Esophagus muscularis mucosa (tissue), 2 donors: ENCODE data around the gene GORAB.

Experiments
- POLR2A ChIP-seq: fragments of 450-650 bp; IDR thresholded peaks from one replicate; pipeline ENCODE4 v1.6.1; 2017; ENCODE audit warnings: antibody characterized with exemption, moderate library complexity, mild to moderate bottlenecking, low read depth
- POLR2AphosphoS5 ChIP-seq, 2 donors: sonication (generic); formaldehyde crosslinking; IDR thresholded peaks; one replicate each; pipeline ENCODE4 v1.6.1; 2017; ENCODE audit warnings: antibody characterized with exemption in 2 of 2

GRCh38 chr1:170555370-170555769 lies 23.4 kb downstream of the GORAB start:
- TF ChIP-seq POLR2A (no peak), POLR2AphosphoS5 (IDR thresholded peaks at IDR 0.05) (no peak)
